ENCODE measurements around the gene RGS3. TPM values are rescaled to one million over a fixed set of nuclear protein-coding genes. Genes with fewer than 3 reads are reported as not detected.

RGS3 gene
- total and polyA plus RNA-seq, 2 of the 13 experiments (the other 11 are each of a cell fraction or from before 2014, with no cell fraction given), result 17.1 to 28.8 TPM

DNA sequence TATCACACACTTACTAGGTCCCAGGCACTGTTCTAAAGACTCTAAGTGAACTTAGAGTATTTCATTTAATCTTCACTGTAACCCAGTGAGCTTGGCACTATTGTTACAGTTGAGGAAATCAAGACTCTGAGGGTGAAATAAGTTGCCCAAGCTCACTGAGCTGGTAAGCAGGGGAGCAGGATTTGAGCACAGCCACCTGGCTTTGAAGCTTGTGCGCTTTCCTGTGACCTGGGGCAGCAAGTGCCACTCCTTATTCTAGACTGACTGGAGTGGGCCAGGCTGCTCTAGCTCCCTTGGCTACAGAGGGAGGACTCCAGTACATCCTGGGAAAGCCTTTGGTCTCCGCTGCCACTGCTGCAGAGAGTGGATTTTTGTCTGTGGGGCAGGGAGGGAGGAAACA, 50.0 kb downstream of the RGS3 start (continued):
- TF ChIP-seq, protein P1, sequence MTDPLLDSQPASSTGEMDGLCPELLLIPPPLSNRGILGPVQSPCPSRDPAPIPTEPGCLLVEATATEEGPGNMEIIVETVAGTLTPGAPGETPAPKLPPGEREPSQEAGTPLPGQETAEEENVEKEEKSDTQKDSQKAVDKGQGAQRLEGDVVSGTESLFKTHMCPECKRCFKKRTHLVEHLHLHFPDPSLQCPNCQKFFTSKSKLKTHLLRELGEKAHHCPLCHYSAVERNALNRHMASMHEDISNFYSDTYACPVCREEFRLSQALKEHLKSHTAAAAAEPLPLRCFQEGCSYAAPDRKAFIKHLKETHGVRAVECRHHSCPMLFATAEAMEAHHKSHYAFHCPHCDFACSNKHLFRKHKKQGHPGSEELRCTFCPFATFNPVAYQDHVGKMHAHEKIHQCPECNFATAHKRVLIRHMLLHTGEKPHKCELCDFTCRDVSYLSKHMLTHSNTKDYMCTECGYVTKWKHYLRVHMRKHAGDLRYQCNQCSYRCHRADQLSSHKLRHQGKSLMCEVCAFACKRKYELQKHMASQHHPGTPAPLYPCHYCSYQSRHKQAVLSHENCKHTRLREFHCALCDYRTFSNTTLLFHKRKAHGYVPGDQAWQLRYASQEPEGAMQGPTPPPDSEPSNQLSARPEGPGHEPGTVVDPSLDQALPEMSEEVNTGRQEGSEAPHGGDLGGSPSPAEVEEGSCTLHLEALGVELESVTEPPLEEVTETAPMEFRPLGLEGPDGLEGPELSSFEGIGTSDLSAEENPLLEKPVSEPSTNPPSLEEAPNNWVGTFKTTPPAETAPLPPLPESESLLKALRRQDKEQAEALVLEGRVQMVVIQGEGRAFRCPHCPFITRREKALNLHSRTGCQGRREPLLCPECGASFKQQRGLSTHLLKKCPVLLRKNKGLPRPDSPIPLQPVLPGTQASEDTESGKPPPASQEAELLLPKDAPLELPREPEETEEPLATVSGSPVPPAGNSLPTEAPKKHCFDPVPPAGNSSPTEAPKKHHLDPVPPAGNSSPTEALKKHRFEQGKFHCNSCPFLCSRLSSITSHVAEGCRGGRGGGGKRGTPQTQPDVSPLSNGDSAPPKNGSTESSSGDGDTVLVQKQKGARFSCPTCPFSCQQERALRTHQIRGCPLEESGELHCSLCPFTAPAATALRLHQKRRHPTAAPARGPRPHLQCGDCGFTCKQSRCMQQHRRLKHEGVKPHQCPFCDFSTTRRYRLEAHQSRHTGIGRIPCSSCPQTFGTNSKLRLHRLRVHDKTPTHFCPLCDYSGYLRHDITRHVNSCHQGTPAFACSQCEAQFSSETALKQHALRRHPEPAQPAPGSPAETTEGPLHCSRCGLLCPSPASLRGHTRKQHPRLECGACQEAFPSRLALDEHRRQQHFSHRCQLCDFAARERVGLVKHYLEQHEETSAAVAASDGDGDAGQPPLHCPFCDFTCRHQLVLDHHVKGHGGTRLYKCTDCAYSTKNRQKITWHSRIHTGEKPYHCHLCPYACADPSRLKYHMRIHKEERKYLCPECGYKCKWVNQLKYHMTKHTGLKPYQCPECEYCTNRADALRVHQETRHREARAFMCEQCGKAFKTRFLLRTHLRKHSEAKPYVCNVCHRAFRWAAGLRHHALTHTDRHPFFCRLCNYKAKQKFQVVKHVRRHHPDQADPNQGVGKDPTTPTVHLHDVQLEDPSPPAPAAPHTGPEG (CRISPR knock-in tag; IDR thresholded peaks at IDR 0.05), result no peak
- TF ChIP-seq ZNF326 (CRISPR knock-in tag; IDR thresholded peaks at IDR 0.05; ENCODE audit: borderline replicate concordance) (no peak), NFKBIZ (CRISPR knock-in tag; IDR thresholded peaks at IDR 0.05) (no peak), ZNF17 (CRISPR knock-in tag; IDR thresholded peaks at IDR 0.05) (no peak), ZBTB10 (CRISPR knock-in tag; IDR thresholded peaks at IDR 0.05; ENCODE audit: borderline replicate concordance) (no peak), CREBL2 (CRISPR knock-in tag; IDR thresholded peaks at IDR 0.05; ENCODE audit: borderline replicate concordance) (no peak), MAFK (conservative IDR thresholded peaks at IDR 0.05 in 1 of 2, IDR thresholded peaks at IDR 0.05 in 1 of 2; ENCODE audit: low read length in 2 of 2) (no peak), HNRNPLL (IDR thresholded peaks at IDR 0.05; ENCODE audit: low read depth, low read length, poor library complexity, severe bottlenecking) (no peak)
- TF ChIP-seq, protein P2, sequence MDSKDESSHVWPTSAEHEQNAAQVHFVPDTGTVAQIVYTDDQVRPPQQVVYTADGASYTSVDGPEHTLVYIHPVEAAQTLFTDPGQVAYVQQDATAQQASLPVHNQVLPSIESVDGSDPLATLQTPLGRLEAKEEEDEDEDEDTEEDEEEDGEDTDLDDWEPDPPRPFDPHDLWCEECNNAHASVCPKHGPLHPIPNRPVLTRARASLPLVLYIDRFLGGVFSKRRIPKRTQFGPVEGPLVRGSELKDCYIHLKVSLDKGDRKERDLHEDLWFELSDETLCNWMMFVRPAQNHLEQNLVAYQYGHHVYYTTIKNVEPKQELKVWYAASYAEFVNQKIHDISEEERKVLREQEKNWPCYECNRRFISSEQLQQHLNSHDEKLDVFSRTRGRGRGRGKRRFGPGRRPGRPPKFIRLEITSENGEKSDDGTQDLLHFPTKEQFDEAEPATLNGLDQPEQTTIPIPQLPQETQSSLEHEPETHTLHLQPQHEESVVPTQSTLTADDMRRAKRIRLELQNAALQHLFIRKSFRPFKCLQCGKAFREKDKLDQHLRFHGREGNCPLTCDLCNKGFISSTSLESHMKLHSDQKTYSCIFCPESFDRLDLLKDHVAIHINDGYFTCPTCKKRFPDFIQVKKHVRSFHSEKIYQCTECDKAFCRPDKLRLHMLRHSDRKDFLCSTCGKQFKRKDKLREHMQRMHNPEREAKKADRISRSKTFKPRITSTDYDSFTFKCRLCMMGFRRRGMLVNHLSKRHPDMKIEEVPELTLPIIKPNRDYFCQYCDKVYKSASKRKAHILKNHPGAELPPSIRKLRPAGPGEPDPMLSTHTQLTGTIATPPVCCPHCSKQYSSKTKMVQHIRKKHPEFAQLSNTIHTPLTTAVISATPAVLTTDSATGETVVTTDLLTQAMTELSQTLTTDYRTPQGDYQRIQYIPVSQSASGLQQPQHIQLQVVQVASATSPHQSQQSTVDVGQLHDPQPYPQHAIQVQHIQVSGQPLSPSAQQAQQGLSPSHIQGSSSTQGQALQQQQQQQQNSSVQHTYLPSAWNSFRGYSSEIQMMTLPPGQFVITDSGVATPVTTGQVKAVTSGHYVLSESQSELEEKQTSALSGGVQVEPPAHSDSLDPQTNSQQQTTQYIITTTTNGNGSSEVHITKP (CRISPR knock-in tag; IDR thresholded peaks at IDR 0.05; ENCODE audit: low read depth), result no peak
- TF ChIP-seq, protein P3, sequence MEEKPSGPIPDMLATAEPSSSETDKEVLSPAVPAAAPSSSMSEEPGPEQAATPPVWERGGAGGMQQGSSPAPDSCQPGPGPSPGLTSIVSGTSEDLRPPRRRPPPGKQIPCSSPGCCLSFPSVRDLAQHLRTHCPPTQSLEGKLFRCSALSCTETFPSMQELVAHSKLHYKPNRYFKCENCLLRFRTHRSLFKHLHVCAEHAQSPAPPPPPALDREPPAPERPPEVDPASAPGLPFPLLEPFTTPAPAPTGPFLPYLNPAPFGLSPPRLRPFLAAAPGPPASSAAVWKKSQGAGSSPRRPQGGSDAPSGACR (CRISPR knock-in tag; IDR thresholded peaks at IDR 0.05), result no peak
